Kidney epithelial cell (primary cell): ENCODE data around the gene PFKL. TPM values are rescaled to one million over a fixed set of nuclear protein-coding genes. Genes with fewer than 3 reads are reported as not detected.
A peak's percentile ranks its signal among the peaks of the same experiment; 100 is the strongest.
"Not testable (repeated sequence)": the region's sequence is repeated elsewhere in the genome, so short reads cannot be mapped to it uniquely, and the experiment has no call there.

Experiments used
- DNase-seq: peaks from one replicate; pipeline ENCODE4 v3.0.0-alpha.2; 2010; ENCODE audit warnings: low read depth
- H3K27me3 ChIP-seq: 2 replicates; pipeline ENCODE4 v1.6.0; 2011; ENCODE audit warnings: low read length; ENCODE audit not compliant: control insufficient read depth, insufficient read depth
- H3K36me3 ChIP-seq: 2 replicates; pipeline ENCODE4 v1.5.1; 2011; ENCODE audit warnings: low read length; ENCODE audit not compliant: control insufficient read depth, insufficient read depth
- H3K4me3 ChIP-seq: 2 replicates; pipeline ENCODE4 v1.5.1; 2011; ENCODE audit warnings: low read depth, mild to moderate bottlenecking, control low read depth, low read length
- CTCF ChIP-seq: IDR thresholded peaks from 2 replicates; pipeline ENCODE4 v1.5.1; 2011; ENCODE audit warnings: mild to moderate bottlenecking, moderate library complexity, low read length, control low read depth, inconsistent platforms; ENCODE audit not compliant: insufficient read depth, poor library complexity, severe bottlenecking
- total RNA-seq: library from RNA; depleted of rRNA; stranded (reverse); fragments of >200 nt; gene quantifications from 2 replicates; pipeline ENCODE4 v1.2.3, GENCODE V29; 2015

The PFKL gene
- total RNA-seq, 1 donor from 2014 or later: 75.8 TPM

GRCh38 chr21:44335266-44336059 lies 35.6 kb downstream of the PFKL start:
- H3K27me3 ChIP-seq: peaks cover 14% of the 10 kb centered on the region
- no peak for TF ChIP-seq CTCF
- no peak for DNase-seq
- H3K36me3 ChIP-seq: no peaks in the 10 kb centered on the region
- H3K4me3 ChIP-seq: no peak overlapping the region

GRCh38 chr21:44337449-44337848 lies 37.6 kb downstream of the PFKL start:
- TF ChIP-seq CTCF: no peak
- H3K36me3 ChIP-seq: no peaks in the 10 kb centered on the region
- no peak for DNase-seq

GRCh38 chr21:44337941-44338895 lies 38.4 kb downstream of the PFKL start:
- Histone ChIP-seq H3K4me3 (peak overlapping the region; percentile 39), H3K27me3 (peaks cover 7% of the 10 kb centered on the region), H3K36me3 (no peaks in the 10 kb centered on the region)
- peak; percentile 42 for TF ChIP-seq CTCF
- peak; percentile 25 for DNase-seq

More at GRCh38 chr21:44337449-44337848, 37.6 kb downstream of the PFKL start:
- Histone ChIP-seq H3K27me3 (peaks cover 10% of the 10 kb centered on the region), H3K4me3 (no peak overlapping the region)

- H3K4me3 ChIP-seq: peak within 1 kb of the TSS; percentile 95
- no peaks in the 10 kb centered on the region for H3K27me3 ChIP-seq
- TF ChIP-seq CTCF: no peak
- H3K36me3 ChIP-seq: no peaks in the 10 kb centered on the region
- peak; percentile 69 for DNase-seq
Observed at GRCh38 chr21:44338971-44339910, 39.4 kb downstream of the PFKL start, which contains the start of gene CFAP410. Gene CFAP410 (minus strand): TSS chr21:44339390. CDS start chr21:44339194, 196 bp downstream.

GRCh38 chr21:44341726-44342458 lies 42.0 kb downstream of the PFKL start:
- H3K27me3 ChIP-seq, DNase-seq, H3K4me3 ChIP-seq, H3K36me3 ChIP-seq: not testable (repeated sequence)

GRCh38 chr21:44342981-44343380 lies 43.1 kb downstream of the PFKL start:
- H3K27me3 ChIP-seq, H3K4me3 ChIP-seq, H3K36me3 ChIP-seq, DNase-seq: not testable (repeated sequence)
